Right cardiac atrium (tissue), 5 donors: ENCODE measurements around the gene LENEP. TPM values are rescaled to one million over a fixed set of nuclear protein-coding genes. Genes with fewer than 3 reads are reported as not detected.
A peak's percentile ranks its signal among the peaks of the same experiment; 100 is the strongest.
"Not testable (repeated sequence)": the region's sequence is repeated elsewhere in the genome, so short reads cannot be mapped to it uniquely, and the experiment has no call there.

Experiments used
- ATAC-seq, 2 donors: fragments of 200-7000 bp; cut with Tn5 transposase; one replicate each; pipeline versions ENCODE4 v1.8.0 to v1.9.1; 2020; ENCODE audit warnings: moderate library complexity in 2 of 2, mild to moderate bottlenecking in 1 of 2
- DNase-seq, 3 donors: peaks; one replicate each; pipeline ENCODE4 v3.0.0-alpha.2; 2020
- H3K27ac ChIP-seq: one replicate; pipeline ENCODE4 v1.5.1; 2013; ENCODE audit warnings: mild to moderate bottlenecking, low read length, control low read depth, moderate library complexity
- H3K27me3 ChIP-seq: one replicate; pipeline ENCODE4 v1.6.1; 2013; ENCODE audit not compliant: control insufficient read depth, insufficient read depth
- H3K4me1 ChIP-seq: one replicate; pipeline ENCODE4 v1.6.1; 2013; ENCODE audit warnings: low read length; ENCODE audit not compliant: control insufficient read depth, insufficient read depth
- H3K4me3 ChIP-seq: one replicate; pipeline ENCODE4 v1.5.1; 2013; ENCODE audit warnings: low read length, control low read depth
- H3K9me3 ChIP-seq: one replicate; pipeline ENCODE4 v1.6.1; 2013; ENCODE audit warnings: low read length; ENCODE audit not compliant: control insufficient read depth
- WGBS: extraction: QIAGEN DNeasy Blood & Tissue Kit; methylation state at CpG from one replicate; pipeline ENCODE4 v1.1.7; 2013; 5-methylcytosine and 5-hydroxymethylcytosine counted together
- intact Hi-C, 4 donors: fragments of 100-400 bp; cut with DNase I; formaldehyde crosslinking; loops; one replicate each; pipeline versions ENCODE4 v1.11.0 to v1.14.0; 2022 to 2023
- polyA plus RNA-seq: library from polyadenylated mRNA; stranded (reverse); fragments of 200-250 nt; gene quantifications from one replicate; pipeline ENCODE4 v1.2.3, GENCODE V29; 2013
- total RNA-seq, 4 donors: library from RNA; stranded (reverse); fragmentation: NEBNext Ultra II Directional; extraction: Animal tissue kit (Norgen Biotek cat#: 25700); gene quantifications; one replicate each; pipeline ENCODE4 v1.2.1, GENCODE V29; 2021
- donor health status: healthy with polysubstance abuse.
- donor health status: DM: no; HTN: yes; CAD: no.
- donor health status: DM: no; HTN: no; CAD: no.
- donor health status: DM: no; HTN: yes; CAD: no; lungs with severe emphysema.
- donor health status: DM: yes; HTN: yes; CAD: no.

LENEP gene
- total and polyA plus RNA-seq, 5 donors, result not detected

DNA sequence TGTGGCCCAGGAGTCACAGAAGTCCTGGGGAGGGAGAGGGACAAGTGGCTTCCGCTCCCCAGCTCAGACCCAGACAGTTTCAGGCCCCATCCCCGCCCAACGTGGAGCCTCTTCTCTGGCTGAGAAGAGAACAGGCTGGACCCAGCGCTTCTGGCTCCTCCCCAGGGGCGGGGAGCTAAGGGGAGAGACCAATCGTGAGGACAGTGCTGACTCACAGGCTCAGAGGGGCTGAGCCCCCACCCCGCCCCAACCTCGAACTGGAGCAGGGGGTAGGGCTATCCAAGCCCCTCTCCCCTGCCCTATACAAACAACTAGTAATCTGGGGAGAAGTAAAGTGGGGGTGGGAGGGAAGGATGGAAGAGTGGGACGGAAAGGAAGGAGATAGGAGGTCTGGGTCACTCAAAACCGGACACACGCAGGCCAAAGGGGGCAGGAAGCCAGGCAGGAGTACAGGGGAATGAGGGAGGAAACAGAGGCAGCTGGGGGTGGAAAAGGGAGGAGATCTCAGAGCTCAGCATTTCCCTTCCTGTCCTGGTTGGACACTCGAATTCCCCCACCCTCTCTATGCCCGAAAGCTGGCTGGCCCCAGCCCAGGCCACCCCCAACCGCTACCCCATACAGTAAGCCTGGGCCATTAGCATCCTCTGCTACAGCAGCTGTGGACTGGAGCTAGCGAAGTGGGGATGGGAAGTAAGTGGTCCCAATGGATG, 22.6 kb upstream of the LENEP start, which contains the start of gene SHC1:
Gene SHC1 (minus strand): TSS at position 117 of the 710 bp plus-strand sequence. CDS start 221 bp downstream, outside the sequence.
- DNase-seq, result peak; percentile 97 to 98 (median 97)
- peak; percentile 72 to 78 for ATAC-seq
- Histone ChIP-seq H3K4me1 (peaks cover 17% of the 10 kb centered on the region), H3K27ac (peak within 1 kb of the TSS; percentile 90), H3K9me3 (no peaks in the 10 kb centered on the region), H3K27me3 (no peaks in the 10 kb centered on the region), H3K4me3 (peak within 1 kb of the TSS; percentile 36)
- intact Hi-C loops, result loop anchor here in 1 of 4 donors (10.0 kb wide), 1 partner anchor 94 kb away; the partner anchor contains the start of gene EFNA4
- 7% methylated on average over 15 of the region's 15 CpGs for WGBS

DNA sequence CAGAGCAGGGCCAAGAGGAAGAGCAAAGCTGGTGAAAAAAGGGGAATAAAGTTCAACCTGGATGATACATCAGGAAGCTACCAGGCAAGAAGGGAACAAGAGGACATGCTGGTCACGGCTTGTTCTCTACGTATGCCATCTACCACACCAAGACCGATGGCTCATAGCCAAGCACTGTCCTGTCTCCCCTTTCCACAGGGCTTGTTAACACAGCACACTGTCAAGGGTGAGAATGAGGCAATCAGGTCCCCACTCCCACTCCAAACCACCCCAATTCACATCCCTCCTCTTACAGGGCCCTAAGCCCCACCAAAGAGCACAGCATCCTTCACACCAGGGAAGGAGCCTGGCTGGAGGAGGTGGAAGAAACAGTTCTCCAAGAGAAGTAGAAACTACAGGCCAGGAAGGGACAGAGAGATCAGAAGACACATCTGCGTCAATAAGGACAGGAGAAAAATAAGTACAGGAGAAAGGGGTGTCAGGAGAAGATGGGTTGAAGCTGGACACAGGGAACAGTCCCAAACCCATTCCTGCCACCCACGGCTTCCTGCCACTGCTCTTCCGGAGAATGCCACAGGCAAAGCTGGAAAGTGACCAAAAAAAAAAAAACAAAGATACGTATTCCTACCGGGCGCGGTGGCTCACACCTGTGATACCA, 21.9 kb upstream of the LENEP start:
- Histone ChIP-seq H3K4me3 (no peak overlapping the region), H3K4me1 (peaks cover 17% of the 10 kb centered on the region), H3K9me3 (no peaks in the 10 kb centered on the region), H3K27ac (peak overlapping the region; percentile 90), H3K27me3 (no peaks in the 10 kb centered on the region)
- 35% methylated on average over 10 of the region's 10 CpGs for WGBS
- peak in 1 of 3 donors; percentile 60 for DNase-seq
- ATAC-seq, result no peak
- intact Hi-C loops, result loop anchor here in 1 of 4 donors (10.0 kb wide), 1 partner anchor 93 kb away; the partner anchor contains the start of gene EFNA4

DNA sequence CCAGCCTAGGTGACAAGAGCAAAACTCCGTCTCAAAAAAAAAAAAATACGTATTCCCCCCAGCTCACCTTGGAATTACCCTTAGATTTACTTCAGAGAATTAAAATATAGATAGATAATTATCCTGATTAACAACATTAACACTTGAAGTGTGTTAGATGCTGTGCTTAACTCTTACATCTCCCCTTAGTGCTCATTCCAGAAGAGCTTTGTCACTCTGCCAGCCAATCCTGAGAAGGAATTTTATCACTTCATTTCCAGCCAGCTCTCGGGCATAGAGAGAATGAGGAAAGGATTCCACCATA, 21.2 kb upstream of the LENEP start:
- intact Hi-C loops, result loop anchor here in 1 of 4 donors (10.0 kb wide), 1 partner anchor 93 kb away; the partner anchor contains the start of gene EFNA4
- H3K4me1 ChIP-seq, result peaks cover 17% of the 10 kb centered on the region
- no peaks in the 10 kb centered on the region for H3K27me3 ChIP-seq
- no peak overlapping the region for H3K4me3 ChIP-seq
- DNase-seq, result no peak
- H3K9me3 ChIP-seq, result no peaks in the 10 kb centered on the region
- 40% methylated on average over 3 of the region's 3 CpGs for WGBS
- H3K27ac ChIP-seq, result peak overlapping the region; percentile 99
- ATAC-seq, result no peak

DNA sequence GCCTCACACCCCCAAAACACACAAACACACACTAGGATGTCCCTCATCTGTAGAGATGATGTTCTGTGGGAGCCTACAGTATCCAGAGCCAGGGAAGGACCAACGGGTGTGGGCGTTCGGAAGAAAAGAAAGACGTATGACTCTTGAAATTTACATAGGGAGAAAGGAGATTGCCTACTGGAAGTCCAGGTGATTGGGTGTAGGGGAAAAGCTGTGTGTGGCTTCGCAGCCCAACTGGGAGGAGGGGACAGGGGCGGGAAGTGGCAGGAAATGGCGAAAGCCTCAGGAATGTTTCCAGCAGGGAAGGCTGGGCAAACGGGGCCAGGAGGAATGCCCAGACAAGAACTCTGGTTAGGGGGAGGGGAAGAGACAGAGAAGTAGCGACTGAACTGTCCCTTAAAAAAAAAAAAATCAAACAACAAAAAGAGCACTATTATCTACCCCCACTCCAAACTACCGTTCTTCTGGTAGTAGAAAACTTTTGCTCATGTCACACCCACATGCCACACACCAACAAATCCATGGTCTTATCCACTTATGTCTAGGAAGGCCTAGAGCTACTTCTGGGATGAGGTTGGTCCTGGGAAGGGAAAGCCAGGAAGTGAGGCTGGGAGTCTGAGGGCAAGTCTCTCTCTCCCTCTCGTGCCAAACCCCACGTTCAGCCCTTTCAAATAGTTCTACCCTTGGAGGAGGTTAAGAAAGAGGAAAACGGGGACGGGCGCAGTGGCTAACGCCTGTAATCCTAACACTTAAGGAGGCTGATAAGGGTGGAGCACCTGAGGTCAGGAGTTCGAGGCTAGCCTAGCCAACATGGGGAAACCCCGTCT, 20.7 kb upstream of the LENEP start:
- peak; percentile 80 to 88 (median 81) for DNase-seq
- ATAC-seq, result peak in 1 of 2 donors; percentile 28
- H3K27ac ChIP-seq, result peak overlapping the region; percentile 99
- peaks cover 17% of the 10 kb centered on the region for H3K4me1 ChIP-seq
- H3K9me3 ChIP-seq, result no peaks in the 10 kb centered on the region
- WGBS, result 14% methylated on average over 18 of the region's 18 CpGs
- no peaks in the 10 kb centered on the region for H3K27me3 ChIP-seq
- peak overlapping the region; percentile 21 for H3K4me3 ChIP-seq
- intact Hi-C loops, result loop anchor here in 1 of 4 donors (10.0 kb wide), 1 partner anchor 92 kb away; the partner anchor contains the start of gene EFNA4

DNA sequence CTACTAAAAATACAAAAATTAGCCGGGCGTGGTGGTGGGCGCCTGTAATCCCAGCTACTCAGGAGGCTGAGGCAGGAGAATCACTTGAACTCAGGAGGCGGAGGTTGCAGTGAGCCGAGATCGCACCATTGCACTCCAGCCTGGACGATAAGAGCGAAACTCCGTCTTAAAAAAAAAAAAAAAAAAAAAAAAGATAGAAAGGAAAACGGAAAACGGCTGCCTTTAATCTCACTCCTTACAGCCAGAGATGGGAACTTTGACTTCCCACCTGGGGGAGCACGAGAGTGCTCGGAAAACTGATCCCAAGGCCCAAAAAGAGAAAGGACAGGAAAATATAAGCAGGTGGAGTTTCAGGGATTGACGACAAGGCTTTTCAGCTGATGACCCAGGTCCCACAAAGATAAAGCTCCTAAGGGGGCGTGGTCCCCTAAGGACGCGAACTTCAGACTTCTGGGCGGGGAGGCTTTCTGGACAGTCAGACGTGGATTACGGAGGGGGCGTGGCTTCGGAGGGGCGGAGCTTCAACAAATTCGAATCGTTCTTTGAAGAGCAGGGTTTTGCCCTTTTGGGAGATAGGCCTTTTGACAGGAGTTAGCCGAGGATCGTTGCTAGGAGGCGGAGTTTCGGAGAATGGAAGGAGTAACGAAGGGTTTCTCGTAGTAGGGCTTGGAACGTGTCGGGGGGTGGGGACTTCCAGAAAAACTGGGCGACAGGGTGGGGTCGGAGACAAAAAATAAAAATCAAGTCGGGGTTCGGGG, 19.9 kb upstream of the LENEP start:
- DNase-seq (peak; percentile 98), ATAC-seq (peak; percentile 46 to 63)
- intact Hi-C loops, result loop anchor here in 1 of 4 donors (10.0 kb wide), 1 partner anchor 91 kb away; the partner anchor contains the start of gene EFNA4
- Histone ChIP-seq H3K27ac (peak overlapping the region; percentile 99), H3K9me3 (no peaks in the 10 kb centered on the region), H3K27me3 (no peaks in the 10 kb centered on the region), H3K4me3 (peak overlapping the region; percentile 63), H3K4me1 (peaks cover 17% of the 10 kb centered on the region)
- 5% methylated on average over 37 of the region's 37 CpGs for WGBS

DNA sequence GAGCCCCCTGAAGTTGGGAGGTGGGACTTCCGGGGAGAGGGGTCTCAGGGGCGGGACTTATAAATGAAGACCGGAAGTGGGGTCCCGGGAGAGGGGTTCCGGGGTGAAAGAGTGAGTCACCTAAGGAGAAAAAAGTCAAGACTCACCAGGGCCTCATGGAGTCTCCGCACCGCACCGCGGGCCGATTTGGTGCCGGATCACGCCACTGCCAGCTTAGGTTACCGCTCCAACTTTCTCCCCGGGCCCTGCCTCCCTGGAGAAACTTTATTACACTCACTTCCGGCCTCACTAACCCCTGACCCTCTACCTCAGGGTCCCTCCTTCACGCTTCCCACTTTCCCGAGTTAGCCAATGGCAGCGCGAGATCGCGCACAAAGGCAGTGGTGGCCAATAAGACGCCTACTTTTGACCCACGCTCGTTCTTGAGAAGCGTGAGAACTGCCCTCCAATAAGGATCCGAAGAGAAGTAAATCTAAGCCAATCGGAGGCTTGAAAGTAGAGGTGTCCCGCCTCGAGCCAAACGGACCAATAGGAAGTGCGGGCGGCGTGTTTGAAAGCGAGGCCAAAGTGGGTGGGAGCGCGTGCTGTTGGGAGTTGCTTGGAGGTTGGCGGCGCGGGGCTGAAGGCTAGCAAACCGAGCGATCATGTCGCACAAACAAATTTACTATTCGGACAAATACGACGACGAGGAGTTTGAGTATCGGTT, 19.1 kb upstream of the LENEP start, which contains the start of gene CKS1B:
Gene CKS1B (plus strand): TSS at position 580 of the 706 bp plus-strand sequence. CDS start 65 bp downstream, at position 645.
- Histone ChIP-seq H3K4me3 (peak within 1 kb of the TSS; percentile 67), H3K9me3 (no peaks in the 10 kb centered on the region), H3K4me1 (peaks cover 15% of the 10 kb centered on the region), H3K27ac (peak within 1 kb of the TSS; percentile 99), H3K27me3 (no peaks in the 10 kb centered on the region)
- WGBS, result under 1% methylated on average over 47 of the region's 47 CpGs
- DNase-seq (peak; percentile 98 to 99 (median 98)), ATAC-seq (peak; percentile 88 to 91)
- intact Hi-C loops, result loop anchor here in 1 of 4 donors (10.0 kb wide), 1 partner anchor 91 kb away; the partner anchor contains the start of gene EFNA4

DNA sequence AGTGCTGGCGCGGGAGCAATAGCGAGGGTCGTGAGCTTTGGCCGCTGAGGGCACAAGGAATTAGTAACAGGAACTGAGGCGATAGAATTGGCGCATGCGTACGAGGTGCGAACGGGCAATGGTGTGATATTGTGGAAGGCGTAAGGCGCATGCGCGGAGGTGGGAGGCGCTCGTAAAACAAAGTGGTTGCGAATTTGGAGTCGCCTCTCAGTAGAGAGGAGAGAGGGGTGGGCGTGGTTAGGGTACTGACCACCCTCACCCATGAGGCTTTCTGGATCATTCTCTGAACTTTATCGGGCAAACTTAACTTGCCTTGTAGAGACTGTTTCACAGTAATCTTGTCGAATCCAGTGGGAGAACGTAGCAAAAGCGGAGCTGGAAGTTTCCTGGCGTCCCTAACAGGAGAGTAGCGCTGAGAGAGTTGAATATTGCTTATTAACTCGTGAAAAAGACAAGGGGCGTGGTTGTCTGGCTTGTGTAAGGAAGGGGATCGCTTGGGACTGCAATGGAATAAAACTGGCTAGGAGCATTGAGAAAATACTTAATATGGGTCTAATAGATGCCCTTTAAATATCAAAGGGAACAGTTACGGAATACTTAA, 18.5 kb upstream of the LENEP start:
- H3K4me1 ChIP-seq, result peaks cover 14% of the 10 kb centered on the region
- WGBS, result under 1% methylated on average over 30 of the region's 30 CpGs
- peak overlapping the region; percentile 91 for H3K27ac ChIP-seq
- DNase-seq (peak; percentile 96 to 97 (median 97)), ATAC-seq (peak; percentile 61 to 72)
- no peaks in the 10 kb centered on the region for H3K9me3 ChIP-seq
- intact Hi-C loops, result loop anchor here in 1 of 4 donors (10.0 kb wide), 1 partner anchor 90 kb away; the partner anchor contains the start of gene EFNA4
- no peaks in the 10 kb centered on the region for H3K27me3 ChIP-seq
- peak overlapping the region; percentile 67 for H3K4me3 ChIP-seq

DNA sequence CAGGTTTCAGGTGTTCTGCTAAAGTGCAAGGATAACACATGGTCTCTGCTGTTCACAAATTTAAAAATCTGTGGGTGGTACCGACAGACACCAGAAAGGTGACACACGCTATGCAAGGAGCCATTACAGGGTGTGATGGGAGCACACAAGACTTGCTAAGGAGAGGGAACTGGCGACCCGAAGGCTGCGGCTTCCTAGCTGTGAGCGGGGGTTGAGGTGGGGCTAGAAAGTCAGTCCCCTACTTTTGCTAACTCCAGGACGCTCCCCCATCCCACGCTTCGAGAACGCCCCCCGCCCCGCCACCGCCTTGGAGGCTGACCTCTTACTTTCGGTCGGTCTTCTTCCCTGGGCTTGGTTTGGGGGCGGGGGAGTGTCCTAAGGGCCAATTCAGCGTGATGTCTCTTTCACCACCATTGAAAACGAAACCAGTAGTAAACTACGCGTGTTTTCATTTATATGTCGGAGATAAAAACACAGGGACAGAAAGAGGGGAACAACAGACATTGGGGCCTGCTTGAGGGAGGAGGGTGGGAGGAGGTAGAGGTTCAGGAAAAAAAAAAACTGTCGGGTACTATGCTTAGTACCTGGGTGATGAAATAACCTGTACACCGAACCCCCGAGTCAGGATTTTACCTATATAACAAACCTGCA, 17.9 kb upstream of the LENEP start:
- DNase-seq (peak; percentile 68 to 81 (median 78)), ATAC-seq (no peak)
- Histone ChIP-seq H3K4me3 (peak overlapping the region; percentile 67), H3K27ac (peak overlapping the region; percentile 91), H3K27me3 (no peaks in the 10 kb centered on the region), H3K9me3 (no peaks in the 10 kb centered on the region), H3K4me1 (peaks cover 9% of the 10 kb centered on the region)
- intact Hi-C loops, result loop anchor here in 1 of 4 donors (10.0 kb wide), 1 partner anchor 89 kb away; the partner anchor contains the start of gene EFNA4
- WGBS, result under 1% methylated on average over 24 of the region's 24 CpGs

DNA sequence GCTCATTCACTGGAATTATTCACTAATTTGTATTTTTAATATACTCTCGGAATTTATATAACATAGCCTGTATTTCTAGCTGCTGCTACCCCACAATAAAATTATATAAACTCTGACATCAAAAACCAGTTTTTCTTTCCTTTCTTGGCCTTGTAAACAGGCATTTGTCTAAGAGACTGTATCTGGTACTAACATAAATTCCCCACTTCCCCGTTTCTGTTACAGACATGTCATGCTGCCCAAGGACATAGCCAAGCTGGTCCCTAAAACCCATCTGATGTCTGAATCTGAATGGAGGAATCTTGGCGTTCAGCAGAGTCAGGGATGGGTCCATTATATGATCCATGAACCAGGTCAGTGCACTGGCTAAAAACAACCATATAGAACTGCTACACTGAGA, 15.6 kb upstream of the LENEP start:
- intact Hi-C loops, result loop anchor here in 1 of 4 donors (10.0 kb wide), 1 partner anchor 87 kb away; the partner anchor contains the start of gene EFNA4
- not testable (repeated sequence) for H3K4me3 ChIP-seq, H3K4me1 ChIP-seq, H3K27ac ChIP-seq, ATAC-seq, H3K9me3 ChIP-seq, DNase-seq, H3K27me3 ChIP-seq
- WGBS, result 69% methylated on average over 3 of the region's 3 CpGs
